Upper lobe of left lung (tissue), 6 donors: ENCODE measurements around the gene UBL4A. TPM values are rescaled to one million over a fixed set of nuclear protein-coding genes. Genes with fewer than 3 reads are reported as not detected.

Experiments
- ATAC-seq, 2 donors: fragments of 200-7000 bp; cut with Tn5 transposase; one replicate each; pipeline ENCODE4 v1.9.1; 2022; ENCODE audit warnings: mild to moderate bottlenecking in 2 of 2, moderate library complexity in 2 of 2; ENCODE audit not compliant: low FRiP score in 2 of 2
- DNase-seq, 2 donors: peaks; one replicate each; pipeline ENCODE4 v3.0.0-alpha.2; 2019 to 2020
- H3K27ac ChIP-seq, 4 donors: fragments of 200-600 bp; sonication (generic); one replicate each; pipeline ENCODE4 v1.5.1; 2016 to 2019
- H3K27me3 ChIP-seq, 4 donors: fragments of 200-600 bp; sonication (generic); one replicate each; pipeline ENCODE4 v1.5.1; 2017 to 2019
- H3K36me3 ChIP-seq, 4 donors: fragments of 200-600 bp; sonication (generic); one replicate each; pipeline ENCODE4 v1.5.1; 2016 to 2019
- H3K4me1 ChIP-seq, 4 donors: fragments of 200-600 bp; sonication (generic); one replicate each; pipeline ENCODE4 v1.5.1; 2018 to 2019
- H3K4me3 ChIP-seq, 4 donors: fragments of 200-600 bp; sonication (generic); one replicate each; pipeline ENCODE4 v1.5.1; 2017 to 2019; ENCODE audit warnings: mild to moderate bottlenecking in 2 of 4, moderate library complexity in 1 of 4
- H3K9me3 ChIP-seq, 4 donors: fragments of 200-600 bp; sonication (generic); one replicate each; pipeline ENCODE4 v1.5.1; 2018 to 2019
- CTCF ChIP-seq, 6 experiments: fragments of 450-650 bp in 4 of 6; fragments of 200-600 bp in 2 of 6; sonication (generic) in 2 of 6; IDR thresholded peaks; one replicate each; pipeline ENCODE4 v1.5.1; 2016 to 2019; ENCODE audit warnings: antibody characterized with exemption in 6 of 6
- EP300 ChIP-seq, 4 donors: sonication (generic); formaldehyde crosslinking; IDR thresholded peaks; one replicate each; pipeline ENCODE4 v1.5.1; 2017; ENCODE audit warnings: antibody characterized with exemption in 4 of 4, control low read depth in 2 of 4
- POLR2A ChIP-seq, 4 donors: fragments of 450-650 bp; IDR thresholded peaks; one replicate each; pipeline ENCODE4 v1.5.1; 2016 to 2017; ENCODE audit warnings: antibody characterized with exemption in 4 of 4, mild to moderate bottlenecking in 2 of 4
- POLR2AphosphoS5 ChIP-seq, 2 donors: sonication (generic); formaldehyde crosslinking; IDR thresholded peaks; one replicate each; pipeline ENCODE4 v1.5.1; 2017; ENCODE audit warnings: antibody characterized with exemption in 2 of 2
- WGBS, 2 donors: methylation state at CpG; one replicate each; pipeline ENCODE4 v1.1.5; 2017 to 2018; 5-methylcytosine and 5-hydroxymethylcytosine counted together
- total RNA-seq, 6 donors: library from RNA; depleted of rRNA in 4 of 6; stranded (reverse); fragments of >200 nt in 4 of 6; gene quantifications; one replicate each; pipeline versions ENCODE4 v1.1.0 to v1.2.1, GENCODE V29; 2016 to 2021
- donor health status: DM: no; HTN: no; CAD: no; lungs with moderate emphysema.
- donor health status: DM: no; HTN: yes; CAD: no; lungs with severe emphysema.

The UBL4A gene
- total RNA-seq, 6 donors from 2014 or later = 13.6 to 52.2 (median 43.8) TPM

DNA sequence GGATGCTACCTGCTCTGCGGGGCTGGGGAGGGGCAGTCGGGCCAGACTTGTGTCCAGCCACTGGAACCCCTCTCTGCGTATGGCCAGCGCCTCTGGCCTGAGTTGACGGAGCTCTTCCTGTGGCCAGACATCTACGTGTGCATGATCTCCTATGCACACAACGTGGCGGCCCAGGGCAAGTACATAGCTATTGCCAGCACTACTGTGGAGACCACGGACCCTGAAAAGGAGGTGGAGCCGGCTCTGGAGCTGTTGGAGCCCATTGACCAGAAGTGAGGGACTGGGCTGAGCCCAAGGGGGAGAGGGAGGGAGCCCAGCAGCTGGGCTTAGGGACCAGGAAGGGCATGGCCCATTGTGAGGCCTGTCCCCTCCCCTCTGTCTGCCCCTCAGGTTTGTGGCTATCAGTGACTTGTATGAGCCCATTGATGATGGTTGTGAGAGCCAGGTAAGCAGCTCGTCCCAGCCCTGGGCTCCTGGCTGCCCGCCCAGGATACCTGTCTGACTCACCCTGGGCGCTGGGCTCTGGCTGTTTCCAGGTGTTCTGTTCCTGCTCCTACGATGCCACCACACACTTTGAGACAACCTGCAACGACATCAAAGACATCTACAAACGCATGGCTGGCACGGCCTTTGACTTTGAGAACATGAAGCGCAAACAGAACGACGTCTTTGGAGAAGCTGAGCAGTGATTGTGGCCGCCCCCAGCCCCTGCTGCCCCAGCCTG lies 44.3 kb downstream of the UBL4A start:
- H3K27ac ChIP-seq = no peak overlapping the region
- peaks cover 0 to 43% (median 19%) of the 10 kb centered on the region in 4 donors for H3K36me3 ChIP-seq
- peaks cover 6 to 39% (median 10%) of the 10 kb centered on the region in 4 donors for H3K4me1 ChIP-seq

DNA sequence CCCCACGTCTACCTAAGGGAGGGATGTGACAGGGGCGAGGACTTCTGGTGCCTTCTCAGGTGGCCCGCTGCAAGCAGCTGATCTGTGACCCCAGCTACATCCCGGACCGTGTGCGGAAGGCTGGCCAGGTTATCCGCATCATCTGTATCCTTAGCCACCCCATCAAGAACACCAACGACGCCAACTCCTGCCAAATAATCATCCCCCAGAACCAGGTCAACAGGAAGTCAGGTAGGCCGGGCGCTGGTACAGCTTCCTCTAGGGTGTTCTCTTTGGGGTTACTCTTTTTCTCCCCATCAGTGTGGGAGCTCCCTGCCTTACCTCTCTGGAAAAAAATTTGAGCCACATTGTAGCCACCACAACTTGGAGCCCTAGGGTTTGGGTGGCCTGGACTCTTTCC lies 44.9 kb downstream of the UBL4A start:
- no peaks in the 10 kb centered on the region for H3K27me3 ChIP-seq
- H3K4me3 ChIP-seq = no peak overlapping the region
- ATAC-seq (no peak), DNase-seq (no peak)
- H3K4me1 ChIP-seq = peaks cover 6 to 39% (median 10%) of the 10 kb centered on the region in 4 donors
- WGBS, 2 donors = 90 to 92% methylated on average over 5 to 11 of the region's 11 CpGs
- TF ChIP-seq EP300 (IDR thresholded peaks at IDR 0.05) (no peak), POLR2A (IDR thresholded peaks at IDR 0.05) (no peak), CTCF (IDR thresholded peaks at IDR 0.05) (no peak), POLR2AphosphoS5 (IDR thresholded peaks at IDR 0.05) (no peak)
- H3K36me3 ChIP-seq = peaks cover 0 to 39% (median 19%) of the 10 kb centered on the region in 4 donors
- H3K9me3 ChIP-seq = no peaks in the 10 kb centered on the region
- no peak overlapping the region for H3K27ac ChIP-seq

More for the DNA sequence above, 44.3 kb downstream of the UBL4A start:
- Histone ChIP-seq H3K9me3 (no peaks in the 10 kb centered on the region), H3K4me3 (no peak overlapping the region), H3K27me3 (no peaks in the 10 kb centered on the region)
- DNase-seq (no peak), ATAC-seq (no peak)
- 85 to 100% methylated on average over 1 to 21 of the region's 21 CpGs for WGBS, 2 donors
- no peak for TF ChIP-seq EP300 (IDR thresholded peaks at IDR 0.05)
- TF ChIP-seq POLR2A (IDR thresholded peaks at IDR 0.05) = no peak
- TF ChIP-seq POLR2AphosphoS5 (IDR thresholded peaks at IDR 0.05) = no peak

GRCh38 chrX:154440623-154441357 lies 45.6 kb downstream of the UBL4A start:
- ATAC-seq = no peak

DNA sequence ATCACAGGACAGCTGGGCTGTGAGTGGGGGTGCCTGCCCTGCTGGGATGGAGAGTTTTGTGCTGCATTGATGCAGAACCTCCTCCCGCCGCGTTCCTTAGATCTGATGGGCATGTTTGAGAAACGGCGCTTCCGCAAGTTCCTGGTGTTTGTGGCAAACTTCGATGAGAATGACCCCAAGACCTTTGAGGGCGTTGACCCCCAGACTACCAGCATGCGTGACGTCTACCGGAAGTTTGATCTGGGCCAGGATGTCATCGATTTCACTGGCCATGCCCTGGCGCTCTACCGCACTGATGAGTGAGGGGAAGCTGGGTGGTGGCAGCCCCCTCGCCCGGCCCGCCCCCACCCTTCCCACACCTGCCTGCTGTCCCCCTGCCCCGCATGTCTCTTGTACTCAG lies 46.6 kb downstream of the UBL4A start:
- peaks cover 0 to 4% (median 0%) of the 10 kb centered on the region in 4 donors for H3K9me3 ChIP-seq
- peaks cover 5 to 26% (median 6%) of the 10 kb centered on the region in 4 donors for H3K4me1 ChIP-seq
- DNase-seq = no peak
- no peak overlapping the region for H3K27ac ChIP-seq
- no peak for TF ChIP-seq POLR2A (IDR thresholded peaks at IDR 0.05)
- TF ChIP-seq CTCF (IDR thresholded peaks at IDR 0.05) = no peak
- TF ChIP-seq EP300 (IDR thresholded peaks at IDR 0.05) = no peak
- no peak for TF ChIP-seq POLR2AphosphoS5 (IDR thresholded peaks at IDR 0.05)
- peaks cover 0 to 41% (median 23%) of the 10 kb centered on the region in 4 donors for H3K36me3 ChIP-seq
- no peaks in the 10 kb centered on the region for H3K27me3 ChIP-seq
- no peak for ATAC-seq
- no peak overlapping the region for H3K4me3 ChIP-seq
- 81 to 87% methylated on average over 6 to 18 of the region's 18 CpGs for WGBS, 2 donors

More at GRCh38 chrX:154440623-154441357, 45.6 kb downstream of the UBL4A start:
- WGBS, 2 donors = 87 to 93% methylated on average over 8 to 17 of the region's 17 CpGs
- no peak overlapping the region for H3K27ac ChIP-seq
- H3K4me1 ChIP-seq = peaks cover 9 to 36% (median 10%) of the 10 kb centered on the region in 4 donors
- no peaks in the 10 kb centered on the region for H3K27me3 ChIP-seq
- H3K9me3 ChIP-seq = peaks cover 0 to 4% (median 0%) of the 10 kb centered on the region in 4 donors
- H3K36me3 ChIP-seq = peaks cover 0 to 35% (median 19%) of the 10 kb centered on the region in 4 donors
- no peak for TF ChIP-seq POLR2AphosphoS5 (IDR thresholded peaks at IDR 0.05)
- TF ChIP-seq EP300 (IDR thresholded peaks at IDR 0.05) = no peak
- no peak for TF ChIP-seq POLR2A (IDR thresholded peaks at IDR 0.05)
- no peak for TF ChIP-seq CTCF (IDR thresholded peaks at IDR 0.05)
- DNase-seq = no peak
- no peak overlapping the region for H3K4me3 ChIP-seq
